ENCODE data around the gene SERAC1. TPM values are rescaled to one million over a fixed set of nuclear protein-coding genes. Genes with fewer than 3 reads are reported as not detected.
"Not testable (repeated sequence)": the region's sequence is repeated elsewhere in the genome, so short reads cannot be mapped to it uniquely, and the experiment has no call there.

SERAC1 gene
- total and polyA plus RNA-seq, 2 donors from 2014 or later: 5.8 to 6.7 TPM

GRCh38 chr6:158185729-158186456, 17.8 kb upstream of the SERAC1 start:
- FAIRE-seq: no peak
- intact Hi-C loops (cut with DNase I): no loop called here
- H3K36me3 ChIP-seq (ENCODE audit: control insufficient read depth in 2 of 3, insufficient read depth in 3 of 3, low read length in 3 of 3): no peaks in the 10 kb centered on the region
- H3K27ac ChIP-seq (ENCODE audit: low read depth in 2 of 2, low read length in 2 of 2): no peak overlapping the region
- no peak overlapping the region for H3K9ac ChIP-seq (ENCODE audit: low read length in 3 of 3)
- DNase-seq: no peak
- TF ChIP-seq CTCF (IDR thresholded peaks at IDR 0.05; ENCODE audit: borderline replicate concordance, extremely low read depth, insufficient read depth): no peak
- H3K27me3 ChIP-seq (ENCODE audit: control insufficient read depth, insufficient read depth, low read length): no peaks in the 10 kb centered on the region
- H3K9me3 ChIP-seq (ENCODE audit: control insufficient read depth in 2 of 3, insufficient read depth in 1 of 3, low read length in 3 of 3): no peaks in the 10 kb centered on the region
- peaks cover 0 to 5% (median 0%) of the 10 kb centered on the region in 3 donors for H3K4me1 ChIP-seq (ENCODE audit: control insufficient read depth in 2 of 3, insufficient read depth in 2 of 3, low read depth in 1 of 3, low read length in 3 of 3)
- H3K4me3 ChIP-seq (ENCODE audit: low read length in 3 of 3): no peak overlapping the region

- intact Hi-C loops (cut with DNase I): no loop called here
- H3K27me3 ChIP-seq (ENCODE audit: control insufficient read depth, insufficient read depth, low read length): no peaks in the 10 kb centered on the region
- H3K9me3 ChIP-seq (ENCODE audit: control insufficient read depth in 2 of 3, insufficient read depth in 1 of 3, low read length in 3 of 3): no peaks in the 10 kb centered on the region
- TF ChIP-seq CTCF (IDR thresholded peaks at IDR 0.05; ENCODE audit: borderline replicate concordance, extremely low read depth, insufficient read depth): no peak
- no peak overlapping the region for H3K4me3 ChIP-seq (ENCODE audit: low read length in 3 of 3)
- no peak overlapping the region for H3K27ac ChIP-seq (ENCODE audit: low read depth in 2 of 2, low read length in 2 of 2)
- FAIRE-seq (no peak), DNase-seq (no peak)
- no peak overlapping the region for H3K9ac ChIP-seq (ENCODE audit: low read length in 3 of 3)
- peaks cover 0 to 5% (median 0%) of the 10 kb centered on the region in 3 donors for H3K4me1 ChIP-seq (ENCODE audit: control insufficient read depth in 2 of 3, insufficient read depth in 2 of 3, low read depth in 1 of 3, low read length in 3 of 3)
- H3K36me3 ChIP-seq (ENCODE audit: control insufficient read depth in 2 of 3, insufficient read depth in 3 of 3, low read length in 3 of 3): no peaks in the 10 kb centered on the region
Observed at GRCh38 chr6:158184608-158185007, 16.5 kb upstream of the SERAC1 start.

- FAIRE-seq; intact Hi-C loops (cut with DNase I); H3K9me3 ChIP-seq (ENCODE audit: control insufficient read depth in 2 of 3, insufficient read depth in 1 of 3, low read length in 3 of 3); H3K9ac ChIP-seq (ENCODE audit: low read length in 3 of 3); H3K36me3 ChIP-seq (ENCODE audit: control insufficient read depth in 2 of 3, insufficient read depth in 3 of 3, low read length in 3 of 3); H3K27me3 ChIP-seq (ENCODE audit: control insufficient read depth, insufficient read depth, low read length); H3K27ac ChIP-seq (ENCODE audit: low read depth in 2 of 2, low read length in 2 of 2); H3K4me1 ChIP-seq (ENCODE audit: control insufficient read depth in 2 of 3, insufficient read depth in 2 of 3, low read depth in 1 of 3, low read length in 3 of 3): not testable (repeated sequence)
- peak overlapping the region in 2 of 3 donors; percentile 2 to 41 for H3K4me3 ChIP-seq (ENCODE audit: low read length in 3 of 3)
- DNase-seq: peak in 1 of 5 donors; percentile 61
Observed at GRCh38 chr6:158183174-158183972, 15.3 kb upstream of the SERAC1 start.

- H3K4me3 ChIP-seq (ENCODE audit: low read length in 3 of 3); H3K36me3 ChIP-seq (ENCODE audit: control insufficient read depth in 2 of 3, insufficient read depth in 3 of 3, low read length in 3 of 3); H3K27ac ChIP-seq (ENCODE audit: low read depth in 2 of 2, low read length in 2 of 2); H3K27me3 ChIP-seq (ENCODE audit: control insufficient read depth, insufficient read depth, low read length); H3K4me1 ChIP-seq (ENCODE audit: control insufficient read depth in 2 of 3, insufficient read depth in 2 of 3, low read depth in 1 of 3, low read length in 3 of 3); FAIRE-seq; H3K9ac ChIP-seq (ENCODE audit: low read length in 3 of 3); H3K9me3 ChIP-seq (ENCODE audit: control insufficient read depth in 2 of 3, insufficient read depth in 1 of 3, low read length in 3 of 3); intact Hi-C loops (cut with DNase I); DNase-seq: not testable (repeated sequence)
Observed at GRCh38 chr6:158177712-158178111, 9.7 kb upstream of the SERAC1 start.

Data from kidney (tissue), 14 donors.